ENCODE measurements around the gene ATE1. TPM values are rescaled to one million over a fixed set of nuclear protein-coding genes. Genes with fewer than 3 reads are reported as not detected.

Gene ATE1
- total and polyA plus RNA-seq, 8 donors, result 24.5 to 35.4 (median 31.9) TPM

- no peaks in the 10 kb centered on the region for H3K9me3 ChIP-seq
- no peak overlapping the region for H3K4me3 ChIP-seq
- TF ChIP-seq, protein P1, sequence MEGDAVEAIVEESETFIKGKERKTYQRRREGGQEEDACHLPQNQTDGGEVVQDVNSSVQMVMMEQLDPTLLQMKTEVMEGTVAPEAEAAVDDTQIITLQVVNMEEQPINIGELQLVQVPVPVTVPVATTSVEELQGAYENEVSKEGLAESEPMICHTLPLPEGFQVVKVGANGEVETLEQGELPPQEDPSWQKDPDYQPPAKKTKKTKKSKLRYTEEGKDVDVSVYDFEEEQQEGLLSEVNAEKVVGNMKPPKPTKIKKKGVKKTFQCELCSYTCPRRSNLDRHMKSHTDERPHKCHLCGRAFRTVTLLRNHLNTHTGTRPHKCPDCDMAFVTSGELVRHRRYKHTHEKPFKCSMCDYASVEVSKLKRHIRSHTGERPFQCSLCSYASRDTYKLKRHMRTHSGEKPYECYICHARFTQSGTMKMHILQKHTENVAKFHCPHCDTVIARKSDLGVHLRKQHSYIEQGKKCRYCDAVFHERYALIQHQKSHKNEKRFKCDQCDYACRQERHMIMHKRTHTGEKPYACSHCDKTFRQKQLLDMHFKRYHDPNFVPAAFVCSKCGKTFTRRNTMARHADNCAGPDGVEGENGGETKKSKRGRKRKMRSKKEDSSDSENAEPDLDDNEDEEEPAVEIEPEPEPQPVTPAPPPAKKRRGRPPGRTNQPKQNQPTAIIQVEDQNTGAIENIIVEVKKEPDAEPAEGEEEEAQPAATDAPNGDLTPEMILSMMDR (IDR thresholded peaks at IDR 0.05), result no peak
- intact Hi-C loops (cut with DNase I), result no loop called here
- H3K4me1 ChIP-seq, result no peaks in the 10 kb centered on the region
- peaks cover 0 to 81% of the 10 kb centered on the region in 2 donors for H3K36me3 ChIP-seq
- DNase-seq, result no peak
- no peak for ATAC-seq
- no peaks in the 10 kb centered on the region for H3K27me3 ChIP-seq
- H3K27ac ChIP-seq, result no peak overlapping the region
These were observed 31.8 kb upstream of the ATE1 start for GRCh38 chr10:121959671-121960070.

DNA sequence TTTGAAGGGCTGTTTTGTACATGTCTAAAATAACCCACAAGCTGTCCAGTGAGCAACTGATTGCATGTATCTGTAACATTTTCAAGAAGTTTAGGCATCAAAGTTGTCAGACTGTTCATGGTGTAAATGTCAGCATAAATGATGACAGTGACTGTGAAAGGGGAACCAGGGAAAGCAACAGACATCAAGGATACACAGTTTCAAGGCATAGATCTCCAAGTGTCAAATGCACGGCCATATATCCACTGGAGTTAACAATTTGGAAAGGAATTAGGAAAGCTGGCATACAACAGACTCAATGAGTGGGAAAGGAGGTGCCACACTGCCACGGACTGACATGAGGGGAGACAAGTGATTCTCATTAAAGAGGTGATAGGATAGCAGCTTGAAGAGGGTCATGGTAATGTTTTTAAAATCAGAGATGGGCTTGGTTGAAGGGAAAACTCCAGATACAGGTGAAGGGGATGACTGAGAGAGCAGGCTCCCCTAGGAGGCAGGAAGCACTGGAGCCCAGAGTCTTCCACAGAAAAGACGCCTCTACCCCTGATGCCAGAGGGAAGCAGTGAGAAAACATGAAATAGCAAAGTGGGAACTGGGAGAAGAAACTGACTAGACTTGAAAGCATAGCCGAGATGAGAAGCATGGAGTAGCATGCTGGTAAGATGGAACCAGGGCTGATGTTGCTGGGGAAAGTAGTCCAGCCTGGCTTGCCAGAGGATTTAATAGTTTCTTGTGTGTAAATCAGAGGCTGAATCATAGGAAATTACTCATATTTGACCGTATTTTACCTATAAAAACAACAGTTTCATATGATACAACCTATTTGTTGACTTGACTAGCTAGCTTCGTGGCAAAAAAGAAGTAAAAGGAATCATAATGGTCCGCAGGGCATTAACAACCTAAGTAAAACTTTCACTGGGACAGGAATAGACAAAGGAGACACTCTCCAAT lies 28.6 kb upstream of the ATE1 start:
- TF ChIP-seq, protein P1 (IDR thresholded peaks at IDR 0.05), result no peak
- H3K9me3 ChIP-seq, result no peaks in the 10 kb centered on the region
- no peak for DNase-seq
- H3K4me3 ChIP-seq, result no peak overlapping the region
- no peaks in the 10 kb centered on the region for H3K4me1 ChIP-seq
- no peak overlapping the region for H3K27ac ChIP-seq
- H3K27me3 ChIP-seq, result no peaks in the 10 kb centered on the region
- intact Hi-C loops (cut with DNase I), result no loop called here
- H3K36me3 ChIP-seq, result peaks cover 0 to 71% of the 10 kb centered on the region in 2 donors
- no peak for ATAC-seq

DNA sequence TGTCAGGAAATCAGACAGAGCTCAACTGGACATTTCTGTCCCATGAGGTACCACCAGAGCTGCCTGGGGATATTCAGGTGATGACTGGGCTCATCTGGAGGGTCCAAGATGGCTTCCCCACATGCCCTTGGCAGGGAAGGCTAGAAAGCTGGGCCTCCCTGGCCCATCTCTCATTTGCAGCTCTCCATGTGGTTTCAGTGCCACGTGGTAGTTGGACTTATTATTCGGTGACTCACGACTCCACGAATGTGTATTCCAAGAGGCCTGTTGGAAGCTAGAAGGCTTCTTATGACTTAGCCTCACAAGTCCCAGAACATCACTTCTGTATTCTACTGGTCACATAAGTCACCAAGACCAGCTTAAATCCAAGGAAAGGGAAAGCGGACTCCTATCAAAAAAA lies 24.4 kb upstream of the ATE1 start:
- ATAC-seq, result no peak
- Histone ChIP-seq H3K4me1 (no peaks in the 10 kb centered on the region), H3K27me3 (no peaks in the 10 kb centered on the region), H3K36me3 (peaks cover 0 to 31% of the 10 kb centered on the region in 2 donors), H3K9me3 (no peaks in the 10 kb centered on the region), H3K4me3 (no peak overlapping the region), H3K27ac (no peak overlapping the region)
- intact Hi-C loops (cut with DNase I), result no loop called here
- DNase-seq, result no peak
- TF ChIP-seq, protein P1 (IDR thresholded peaks at IDR 0.05), result no peak

- H3K9me3 ChIP-seq, result no peaks in the 10 kb centered on the region
- no peaks in the 10 kb centered on the region for H3K4me1 ChIP-seq
- no peak overlapping the region for H3K4me3 ChIP-seq
- no peak for DNase-seq
- no peaks in the 10 kb centered on the region for H3K27me3 ChIP-seq
- H3K36me3 ChIP-seq, result peaks cover 0 to 5% of the 10 kb centered on the region in 2 donors
- no peak overlapping the region for H3K27ac ChIP-seq
- intact Hi-C loops (cut with DNase I), result no loop called here
- TF ChIP-seq, protein P1 (IDR thresholded peaks at IDR 0.05), result no peak
- ATAC-seq, result no peak
These were observed 21.6 kb upstream of the ATE1 start for GRCh38 chr10:121949451-121949850.

GRCh38 chr10:121949049-121949448 lies 21.2 kb upstream of the ATE1 start:
- H3K9me3 ChIP-seq, result no peaks in the 10 kb centered on the region
- no peaks in the 10 kb centered on the region for H3K4me1 ChIP-seq
- no peak overlapping the region for H3K27ac ChIP-seq
- DNase-seq (no peak), ATAC-seq (no peak)
- H3K36me3 ChIP-seq, result peaks cover 0 to 1% of the 10 kb centered on the region in 2 donors
- H3K4me3 ChIP-seq, result no peak overlapping the region
- intact Hi-C loops (cut with DNase I), result no loop called here
- TF ChIP-seq, protein P1 (IDR thresholded peaks at IDR 0.05), result no peak
- no peaks in the 10 kb centered on the region for H3K27me3 ChIP-seq

Data from left lung (tissue), 10 donors.